HepG2 (cell line): Measurements from ENCODE around the gene ZBTB37. TPM values are rescaled to one million over a fixed set of nuclear protein-coding genes. Genes with fewer than 3 reads are reported as not detected.

Source experiments
- BORCS8-MEF2B ChIP-seq: sonication (generic); formaldehyde crosslinking; IDR thresholded peaks from 2 replicates; pipeline ENCODE4 v1.8.0; 2022; ENCODE audit warnings: mild to moderate bottlenecking, missing genetic modification reagents
- CC2D1A ChIP-seq: sonication (generic); formaldehyde crosslinking; IDR thresholded peaks from 2 replicates; pipeline ENCODE4 v1.8.1; 2023; ENCODE audit warnings: mild to moderate bottlenecking, missing genetic modification reagents
- ETV6 ChIP-seq: sonication (generic); formaldehyde crosslinking; conservative IDR thresholded peaks from 2 replicates; pipeline ENCODE4 v1.4.0; 2020; ENCODE audit warnings: missing genetic modification reagents
- HDAC6 ChIP-seq: fragments of 200-600 bp; sonication (generic); IDR thresholded peaks from 2 replicates; pipeline ENCODE4 v1.7.0; 2017; ENCODE audit warnings: mild to moderate bottlenecking, antibody characterized with exemption, low read length, low read depth
- HNF4G ChIP-seq, 2 experiments: sonication (generic) in 1 of 2; formaldehyde crosslinking in 1 of 2; IDR thresholded peaks; 2 replicates each; pipeline versions ENCODE4 v1.4.0 to v1.6.1; 2011 to 2020; ENCODE audit warnings: borderline replicate concordance in 2 of 2, low read depth in 2 of 2, mild to moderate bottlenecking in 2 of 2, low read length in 1 of 2, missing genetic modification reagents in 1 of 2, moderate library complexity in 1 of 2
- KDM5A ChIP-seq: fragments of 200-600 bp; sonication (generic); IDR thresholded peaks from 2 replicates; pipeline ENCODE4 v1.7.0; 2018; ENCODE audit warnings: antibody characterized with exemption, mild to moderate bottlenecking, low read length, borderline replicate concordance
- MAFK ChIP-seq, 2 experiments: IDR thresholded peaks in 1 of 2; conservative IDR thresholded peaks in 1 of 2; 2 replicates each; pipeline ENCODE4 v1.6.1; 2011; ENCODE audit warnings: improper control_type of control experiment in 2 of 2, low read length in 2 of 2
- MTA3 ChIP-seq: sonication (generic); formaldehyde crosslinking; IDR thresholded peaks from 2 replicates; pipeline ENCODE4 v1.4.0; 2020; ENCODE audit warnings: missing genetic modification reagents
- NFIC ChIP-seq: IDR thresholded peaks from 2 replicates; pipeline ENCODE4 v1.6.1; 2012; ENCODE audit warnings: mild to moderate bottlenecking, low read length, inconsistent platforms
- ONECUT2 ChIP-seq: sonication (generic); formaldehyde crosslinking; IDR thresholded peaks from 2 replicates; pipeline ENCODE4 v1.4.0; 2020; ENCODE audit warnings: missing genetic modification reagents
- SKI ChIP-seq: fragments of 450-650 bp; IDR thresholded peaks from one replicate; pipeline ENCODE4 v1.6.1; 2018; ENCODE audit warnings: mild to moderate bottlenecking; ENCODE audit not compliant: partially characterized antibody
- SNAI1 ChIP-seq: sonication (generic); formaldehyde crosslinking; IDR thresholded peaks from 2 replicates; pipeline ENCODE4 v1.5.0; 2020; ENCODE audit warnings: mild to moderate bottlenecking, missing genetic modification reagents, borderline replicate concordance
- SRSF4 ChIP-seq: fragments of 200-400 bp; formaldehyde crosslinking; IDR thresholded peaks from one replicate; pipeline ENCODE4 v1.6.1; 2018; ENCODE audit warnings: mild to moderate bottlenecking, low read depth, low read length, moderate library complexity; ENCODE audit not compliant: poor library complexity, severe bottlenecking
- TARDBP ChIP-seq: sonication (generic); formaldehyde crosslinking; IDR thresholded peaks from 2 replicates; pipeline ENCODE4 v1.8.0; 2022; ENCODE audit warnings: mild to moderate bottlenecking, missing genetic modification reagents
- U2AF1 ChIP-seq: fragments of 200-400 bp; formaldehyde crosslinking; optimal IDR thresholded peaks from 2 replicates; pipeline ENCODE3; 2017; ENCODE audit warnings: mild to moderate bottlenecking, low read depth, low read length
- YEATS4 ChIP-seq: sonication (generic); formaldehyde crosslinking; IDR thresholded peaks from 2 replicates; pipeline ENCODE4 v1.4.0; 2020; ENCODE audit warnings: missing genetic modification reagents, borderline replicate concordance
- ZBED4 ChIP-seq: sonication (generic); formaldehyde crosslinking; IDR thresholded peaks from 2 replicates; pipeline ENCODE4 v1.4.0; 2020; ENCODE audit warnings: missing genetic modification reagents, borderline replicate concordance
- ZNF317 ChIP-seq: sonication (generic); formaldehyde crosslinking; IDR thresholded peaks from 2 replicates; pipeline ENCODE4 v1.5.0; 2020; ENCODE audit warnings: mild to moderate bottlenecking, missing genetic modification reagents
- ZNF430 ChIP-seq: sonication (generic); formaldehyde crosslinking; IDR thresholded peaks from 2 replicates; pipeline ENCODE4 v1.9.0; 2021; ENCODE audit warnings: mild to moderate bottlenecking, missing genetic modification reagents
- ZNF484 ChIP-seq: sonication (generic); formaldehyde crosslinking; IDR thresholded peaks from 2 replicates; pipeline ENCODE4 v1.5.1; 2020; ENCODE audit warnings: mild to moderate bottlenecking, low read depth, missing genetic modification reagents, borderline replicate concordance
- ZNF496 ChIP-seq: sonication (generic); formaldehyde crosslinking; IDR thresholded peaks from 2 replicates; pipeline ENCODE4 v1.8.1; 2023; ENCODE audit warnings: mild to moderate bottlenecking, moderate library complexity, missing genetic modification reagents; ENCODE audit not compliant: insufficient replicate concordance
- ZNF782 ChIP-seq: sonication (generic); formaldehyde crosslinking; IDR thresholded peaks from 2 replicates; pipeline ENCODE4 v1.4.0; 2020; ENCODE audit warnings: missing genetic modification reagents, mild to moderate bottlenecking, borderline replicate concordance
- polyA plus RNA-seq, 8 experiments: library from polyadenylated mRNA; depleted of rRNA in 3 of 8; stranded (reverse) in 7 of 8; unstranded in 1 of 8; fragments of >200 nt; fragmentation: Illumina TruSeq in 4 of 8; extraction: Trizol in 4 of 8; gene quantifications; 2 replicates each; pipeline versions ENCODE4 v1.2.1 to v1.2.3, GENCODE V29; 2011 to 2016; ENCODE audit warnings: low read depth in 4 of 8, missing spikeins in 1 of 8, mixed read lengths in 1 of 8; ENCODE audit not compliant: insufficient read depth in 1 of 8
- total RNA-seq, 5 experiments: library from RNA; depleted of rRNA; stranded (reverse); fragments of >200 nt; fragmentation: Illumina TruSeq; extraction: Trizol; gene quantifications; 2 replicates each; pipeline ENCODE4 v1.2.3, GENCODE V29; 2016; ENCODE audit warnings: low read depth in 1 of 5
- TF ChIP-seq, protein P1 (sequence below): sonication (generic); formaldehyde crosslinking; IDR thresholded peaks from 2 replicates; pipeline ENCODE4 v1.5.1; 2020; ENCODE audit warnings: missing genetic modification reagents, mild to moderate bottlenecking, borderline replicate concordance

The ZBTB37 gene
- total and polyA plus RNA-seq, 2 of the 13 experiments (the other 11 are each of a cell fraction or from before 2014, with no cell fraction given), result 2.6 to 7.7 TPM

DNA sequence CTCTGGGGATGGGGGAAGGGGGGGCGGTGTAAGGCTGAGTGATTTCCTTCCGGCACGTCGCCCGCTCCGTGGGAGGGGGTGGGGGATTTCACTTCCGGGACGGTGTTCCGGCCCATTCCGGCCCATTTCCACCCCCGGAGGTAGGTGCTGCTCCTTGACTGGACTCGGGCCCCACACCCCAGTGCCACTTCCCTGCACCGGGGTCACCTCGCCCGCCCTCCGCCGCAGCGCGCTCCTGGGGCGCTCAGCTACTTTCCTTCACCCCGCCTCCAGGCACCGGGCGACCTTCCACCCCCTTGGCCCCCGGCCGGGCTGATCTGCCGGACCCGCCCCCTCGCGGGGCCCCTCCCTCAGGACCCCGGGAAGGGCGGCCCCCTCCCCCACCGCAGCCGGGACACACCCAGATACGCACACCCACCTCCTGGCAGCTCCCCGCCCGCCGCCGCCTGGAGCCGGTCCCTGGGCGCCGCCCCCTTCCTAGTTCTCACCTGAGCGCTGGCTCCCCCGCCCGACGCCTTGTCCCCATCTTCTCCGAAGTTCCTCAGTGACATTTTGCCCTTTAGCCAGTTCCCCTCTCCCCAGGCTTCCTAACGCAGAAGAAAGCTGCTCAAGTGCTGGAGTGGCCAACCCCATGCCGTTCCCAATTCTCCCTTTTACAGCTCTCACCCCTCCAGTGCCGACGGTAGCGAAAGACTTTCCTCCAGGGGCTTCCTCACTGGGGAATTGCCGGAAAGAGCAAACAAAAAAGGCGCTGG, at the start of gene ZBTB37 (continued):
- TF ChIP-seq ZNF496 (CRISPR knock-in tag), result no peak
- no peak for TF ChIP-seq NFIC
- TF ChIP-seq ONECUT2 (CRISPR knock-in tag), result no peak
- TF ChIP-seq SKI, result no peak
- TF ChIP-seq YEATS4 (CRISPR knock-in tag), result peak; percentile 90
- TF ChIP-seq, protein P1, sequence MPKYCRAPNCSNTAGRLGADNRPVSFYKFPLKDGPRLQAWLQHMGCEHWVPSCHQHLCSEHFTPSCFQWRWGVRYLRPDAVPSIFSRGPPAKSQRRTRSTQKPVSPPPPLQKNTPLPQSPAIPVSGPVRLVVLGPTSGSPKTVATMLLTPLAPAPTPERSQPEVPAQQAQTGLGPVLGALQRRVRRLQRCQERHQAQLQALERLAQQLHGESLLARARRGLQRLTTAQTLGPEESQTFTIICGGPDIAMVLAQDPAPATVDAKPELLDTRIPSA (CRISPR knock-in tag), result 0 out of 2 replicates have a peak, but pooled peaks have one; percentile 54
- TF ChIP-seq TARDBP (CRISPR knock-in tag), result no peak; the same call in 1 of the 2 replicates
- TF ChIP-seq MAFK (conservative IDR thresholded peaks at IDR 0.05 in 1 of 2, IDR thresholded peaks at IDR 0.05 in 1 of 2; ENCODE audit: low read length in 2 of 2), result no peak
- TF ChIP-seq SRSF4, result no peak
- no peak; the same call in 1 of the 2 replicates for TF ChIP-seq ZNF430 (CRISPR knock-in tag)
- TF ChIP-seq U2AF1, result no peak
- TF ChIP-seq SNAI1, result 0 out of 2 replicates have a peak, but pooled peaks have one; percentile 69
- TF ChIP-seq BORCS8-MEF2B (CRISPR knock-in tag), result no peak
- TF ChIP-seq ZNF317 (CRISPR knock-in tag), result peak; percentile 68; the same call in 1 of the 2 replicates
- TF ChIP-seq ZBED4 (CRISPR knock-in tag), result peak; percentile 100
- TF ChIP-seq MTA3 (CRISPR knock-in tag), result no peak
- 0 out of 2 replicates have a peak, but pooled peaks have one; percentile 38 for TF ChIP-seq HNF4G (IDR thresholded peaks at IDR 0.05; ENCODE audit: borderline replicate concordance, low read depth, low read length)
- no peak for TF ChIP-seq HNF4G (CRISPR knock-in tag; IDR thresholded peaks at IDR 0.05; ENCODE audit: borderline replicate concordance, low read depth)
- no peak for TF ChIP-seq HDAC6
- peak; percentile 26; the same call in 1 of the 2 replicates for TF ChIP-seq ZNF782 (CRISPR knock-in tag)
- TF ChIP-seq ETV6 (CRISPR knock-in tag), result peak; percentile 97
- TF ChIP-seq ZNF484 (CRISPR knock-in tag), result no peak
- TF ChIP-seq CC2D1A, result no peak
- TF ChIP-seq KDM5A, result peak; percentile 76
